Measurements from ENCODE around the gene URAD. TPM values are rescaled to one million over a fixed set of nuclear protein-coding genes. Genes with fewer than 3 reads are reported as not detected.

The URAD gene
- total RNA-seq, 1 experiment from 2014 or later: not detected

DNA sequence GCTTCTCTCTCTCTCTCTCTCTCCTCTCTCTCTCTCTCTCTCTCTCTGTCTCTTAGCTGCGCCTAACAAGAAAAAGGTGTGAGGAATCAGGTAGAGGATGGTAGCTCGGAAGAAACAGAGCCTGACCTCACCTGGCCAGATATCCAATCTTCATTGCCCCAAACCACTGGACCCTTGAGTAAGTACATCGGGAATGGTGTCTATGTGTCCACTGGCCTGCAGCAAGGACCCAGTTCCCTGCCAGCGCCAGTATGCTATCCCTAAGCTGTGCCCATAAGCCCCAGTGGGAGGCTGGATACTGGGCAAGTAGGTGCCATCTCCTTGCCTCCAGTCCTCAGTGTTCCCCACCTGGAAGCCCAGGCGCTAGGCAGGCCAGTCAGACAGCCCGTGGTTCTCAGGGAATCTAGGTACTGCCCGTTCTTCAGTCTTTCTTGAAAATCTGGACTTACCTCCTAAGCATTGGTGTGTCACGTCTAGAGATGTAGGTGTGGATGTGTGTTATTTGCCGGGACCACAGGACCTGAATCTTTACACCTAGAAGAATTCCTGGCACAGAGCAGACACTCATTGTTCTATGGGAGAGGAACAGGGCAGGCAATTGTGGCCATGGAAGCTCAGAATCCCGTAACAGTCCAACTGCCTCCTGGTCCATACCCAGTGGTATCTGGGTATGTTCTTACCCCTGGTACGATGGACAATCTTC is 7.3 kb downstream of the URAD start:
- intact Hi-C loops (cut with micrococcal nuclease): loop anchor here (5.0 kb wide), 1 partner anchor 449 kb away; no protein-coding TSS in a partner anchor
- no TSS peak for BruUV-seq (replicated peaks)
- no peak overlapping the region for H3K27ac ChIP-seq (ENCODE audit: low read length)
- H3K4me2 ChIP-seq (ENCODE audit: low read length): no peak overlapping the region
- ATAC-seq: no peak
- no peaks in the 10 kb centered on the region for H3K36me3 ChIP-seq (ENCODE audit: low read depth, low read length)
- no peaks in the 10 kb centered on the region for H4K20me1 ChIP-seq (ENCODE audit: low read length)
- no peaks in the 10 kb centered on the region for H3K9me3 ChIP-seq (ENCODE audit: low read length)
- no peaks in the 10 kb centered on the region for H3F3A ChIP-seq (ENCODE audit: low read length, unreplicated experiment)
- peaks cover 30% of the 10 kb centered on the region for H3K27me3 ChIP-seq (ENCODE audit: low read length)
- H3K9me2 ChIP-seq (replicated peaks; ENCODE audit: low read length): no peaks in the 10 kb centered on the region
- H3K9ac ChIP-seq (ENCODE audit: low read length): no peak overlapping the region
- POLR2A ChIA-PET (ENCODE audit: unreplicated experiment): no interaction called here
- DNase-seq: no peak
- no peak overlapping the region for H2AFZ ChIP-seq (ENCODE audit: low read length)
- CTCF ChIA-PET: no interaction called here
- H3K79me2 ChIP-seq (ENCODE audit: low read length): no peaks in the 10 kb centered on the region
- H3K4me3 ChIP-seq (ENCODE audit: low read length): no peak overlapping the region
- H3K4me1 ChIP-seq (ENCODE audit: insufficient read depth, low read length): no peaks in the 10 kb centered on the region
- TF ChIP-seq, protein P1, sequence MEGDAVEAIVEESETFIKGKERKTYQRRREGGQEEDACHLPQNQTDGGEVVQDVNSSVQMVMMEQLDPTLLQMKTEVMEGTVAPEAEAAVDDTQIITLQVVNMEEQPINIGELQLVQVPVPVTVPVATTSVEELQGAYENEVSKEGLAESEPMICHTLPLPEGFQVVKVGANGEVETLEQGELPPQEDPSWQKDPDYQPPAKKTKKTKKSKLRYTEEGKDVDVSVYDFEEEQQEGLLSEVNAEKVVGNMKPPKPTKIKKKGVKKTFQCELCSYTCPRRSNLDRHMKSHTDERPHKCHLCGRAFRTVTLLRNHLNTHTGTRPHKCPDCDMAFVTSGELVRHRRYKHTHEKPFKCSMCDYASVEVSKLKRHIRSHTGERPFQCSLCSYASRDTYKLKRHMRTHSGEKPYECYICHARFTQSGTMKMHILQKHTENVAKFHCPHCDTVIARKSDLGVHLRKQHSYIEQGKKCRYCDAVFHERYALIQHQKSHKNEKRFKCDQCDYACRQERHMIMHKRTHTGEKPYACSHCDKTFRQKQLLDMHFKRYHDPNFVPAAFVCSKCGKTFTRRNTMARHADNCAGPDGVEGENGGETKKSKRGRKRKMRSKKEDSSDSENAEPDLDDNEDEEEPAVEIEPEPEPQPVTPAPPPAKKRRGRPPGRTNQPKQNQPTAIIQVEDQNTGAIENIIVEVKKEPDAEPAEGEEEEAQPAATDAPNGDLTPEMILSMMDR (conservative IDR thresholded peaks at IDR 0.05; ENCODE audit: low read depth, low read length): no peak
- TF ChIP-seq EZH2 (IDR thresholded peaks at IDR 0.05; ENCODE audit: low read length, unreplicated experiment): no peak
- no peak for TF ChIP-seq EZH2phosphoT487 (IDR thresholded peaks at IDR 0.05; ENCODE audit: borderline replicate concordance, low read length)

DNA sequence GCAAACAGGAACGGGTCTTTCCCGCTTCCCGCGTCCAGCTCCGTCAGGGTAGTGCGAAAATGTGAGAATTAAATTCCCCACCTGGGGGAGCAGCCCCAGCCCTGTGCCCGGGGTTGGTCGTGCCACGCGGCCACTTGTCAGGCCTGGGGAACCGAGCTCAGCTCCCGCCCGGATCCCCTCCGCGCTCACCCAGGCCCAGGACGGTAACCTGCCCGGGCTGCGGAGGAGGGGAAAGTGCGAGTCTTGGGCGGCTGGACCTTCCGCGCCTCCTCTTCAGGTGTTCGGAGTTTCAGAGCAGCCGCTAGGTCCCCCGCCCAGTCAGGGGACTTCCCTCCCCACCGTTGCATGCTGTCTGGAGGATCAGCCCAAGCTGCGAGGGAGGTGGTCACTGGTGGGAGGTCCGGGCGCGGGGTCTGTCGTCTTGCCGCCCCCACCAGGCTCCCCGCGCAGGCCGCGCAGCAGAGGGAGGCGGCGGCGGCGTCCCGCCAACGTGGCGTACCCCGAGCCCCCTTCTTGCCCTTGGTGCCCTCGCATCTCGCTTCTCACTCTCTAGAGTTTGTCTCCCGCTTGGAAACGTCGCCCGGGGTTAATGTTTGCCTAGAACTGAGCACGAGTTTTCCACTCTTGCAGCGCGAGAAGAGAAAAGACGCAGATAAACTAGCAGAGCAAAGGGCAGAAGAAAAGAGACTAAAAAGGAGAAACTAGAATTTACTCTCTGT is 8.1 kb downstream of the URAD start:
- no peak overlapping the region for H3K27ac ChIP-seq (ENCODE audit: low read length)
- no peaks in the 10 kb centered on the region for H3K4me1 ChIP-seq (ENCODE audit: insufficient read depth, low read length)
- no peak for TF ChIP-seq EZH2 (IDR thresholded peaks at IDR 0.05; ENCODE audit: low read length, unreplicated experiment)
- TF ChIP-seq, protein P1 (conservative IDR thresholded peaks at IDR 0.05; ENCODE audit: low read depth, low read length): no peak
- no peak for TF ChIP-seq EZH2phosphoT487 (IDR thresholded peaks at IDR 0.05; ENCODE audit: borderline replicate concordance, low read length)
- H3K4me2 ChIP-seq (ENCODE audit: low read length): no peak overlapping the region
- H3K9ac ChIP-seq (ENCODE audit: low read length): no peak overlapping the region
- no peaks in the 10 kb centered on the region for H3K36me3 ChIP-seq (ENCODE audit: low read depth, low read length)
- BruUV-seq (replicated peaks): no TSS peak
- no peaks in the 10 kb centered on the region for H3K79me2 ChIP-seq (ENCODE audit: low read length)
- H3K9me2 ChIP-seq (replicated peaks; ENCODE audit: low read length): no peaks in the 10 kb centered on the region
- ChIA-PET POLR2A (ENCODE audit: unreplicated experiment) (no interaction called here), CTCF (no interaction called here)
- no peak for DNase-seq
- no peaks in the 10 kb centered on the region for H3K9me3 ChIP-seq (ENCODE audit: low read length)
- no peak overlapping the region for H2AFZ ChIP-seq (ENCODE audit: low read length)
- H4K20me1 ChIP-seq (ENCODE audit: low read length): no peaks in the 10 kb centered on the region
- H3F3A ChIP-seq (ENCODE audit: low read length, unreplicated experiment): no peaks in the 10 kb centered on the region
- no peak for ATAC-seq
- no peak overlapping the region for H3K4me3 ChIP-seq (ENCODE audit: low read length)
- intact Hi-C loops (cut with micrococcal nuclease): loop anchor here (5.0 kb wide), 1 partner anchor 448 kb away; no protein-coding TSS in a partner anchor
- H3K27me3 ChIP-seq (ENCODE audit: low read length): peaks cover 30% of the 10 kb centered on the region

All from PC-3 (cell line).